Spleen (tissue), 7 donors: ENCODE data around the gene OR8I2.

ENCODE experiments used
- CTCF ChIP-seq, 11 experiments: fragments of 200-600 bp in 7 of 11; fragments of 450-650 bp in 4 of 11; sonication (generic) in 4 of 11; IDR thresholded peaks in 8 of 11; conservative IDR thresholded peaks in 3 of 11; 1 replicate in 7 of 11; 2 replicates in 4 of 11; pipeline versions ENCODE4 v1.4.0 to v1.8.0; 2016 to 2021; ENCODE audit warnings: antibody characterized with exemption in 11 of 11, inconsistent platforms in 4 of 11, mild to moderate bottlenecking in 1 of 11
- POLR2A ChIP-seq, 3 donors: fragments of 450-650 bp; IDR thresholded peaks; one replicate each; pipeline ENCODE4 v1.5.1; 2017; ENCODE audit warnings: antibody characterized with exemption in 3 of 3, mild to moderate bottlenecking in 1 of 3
- donor health status: DM: no; HTN: no; CAD: no; lungs with moderate emphysema.
- donor health status: DM: no; HTN: no; CAD: no.
- donor health status: DM: no; HTN: no; CAD: no.

GRCh38 chr11:56122073-56122472, 29.0 kb downstream of the OR8I2 start, which contains the start of gene OR8H3:
- TF ChIP-seq POLR2A (IDR thresholded peaks at IDR 0.05) (no peak), CTCF (IDR thresholded peaks at IDR 0.05 in 8 of 11, conservative IDR thresholded peaks at IDR 0.05 in 3 of 11) (no peak)
